ENCODE measurements around the gene PSME1. TPM values are rescaled to one million over a fixed set of nuclear protein-coding genes. Genes with fewer than 3 reads are reported as not detected.
A peak's percentile ranks its signal among the peaks of the same experiment; 100 is the strongest.

Gene PSME1
- total and polyA plus RNA-seq, 2 of the 13 experiments (the other 11 are each of a cell fraction or from before 2014, with no cell fraction given), result 159 to 608 TPM

DNA sequence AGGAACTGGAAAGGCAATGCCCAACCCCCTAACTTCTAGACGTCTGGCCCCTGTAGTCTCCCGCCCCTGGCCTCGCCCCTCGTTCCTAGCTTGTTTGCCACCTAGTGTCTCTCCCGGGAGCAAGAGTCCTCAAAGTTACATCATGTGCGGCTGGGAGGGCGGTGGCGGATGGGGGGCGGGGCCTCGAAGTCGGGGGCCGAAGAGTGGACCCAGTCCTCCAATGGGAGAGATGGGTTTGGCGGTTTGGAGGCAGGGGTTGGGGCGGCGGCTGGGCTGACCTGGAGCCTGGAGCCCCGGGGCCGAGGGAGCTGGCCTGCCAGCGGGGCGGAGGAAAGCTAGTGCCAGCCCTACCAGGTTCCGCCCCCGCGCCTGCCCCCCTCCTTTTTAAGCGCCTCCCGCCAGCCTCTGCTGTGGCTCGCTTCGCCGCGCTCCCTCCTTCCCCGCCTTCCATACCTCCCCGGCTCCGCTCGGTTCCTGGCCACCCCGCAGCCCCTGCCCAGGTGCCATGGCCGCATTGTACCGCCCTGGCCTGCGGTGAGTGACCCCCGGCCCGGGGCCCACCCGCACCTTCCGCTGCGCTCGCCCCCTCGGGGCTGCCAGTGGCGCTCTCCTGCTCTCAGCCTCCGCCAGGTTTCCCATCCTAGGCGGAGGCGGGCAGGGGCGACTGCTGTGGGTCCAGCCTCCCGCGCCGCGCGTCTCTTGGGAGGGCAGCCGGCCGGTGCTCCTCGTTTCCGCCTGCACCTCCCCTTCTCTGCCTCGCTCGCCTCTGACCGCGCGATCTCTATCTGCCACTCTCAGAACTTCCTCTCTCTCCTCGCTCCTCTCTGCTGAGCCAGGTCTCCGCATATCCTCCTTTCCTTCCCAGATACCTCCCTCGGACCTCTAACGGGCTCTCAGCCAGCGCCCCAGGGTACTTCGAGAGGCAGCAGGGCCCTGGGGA lies 41.8 kb upstream of the PSME1 start, which contains the start of gene PCK2 (continued):
- TF ChIP-seq, protein P1, sequence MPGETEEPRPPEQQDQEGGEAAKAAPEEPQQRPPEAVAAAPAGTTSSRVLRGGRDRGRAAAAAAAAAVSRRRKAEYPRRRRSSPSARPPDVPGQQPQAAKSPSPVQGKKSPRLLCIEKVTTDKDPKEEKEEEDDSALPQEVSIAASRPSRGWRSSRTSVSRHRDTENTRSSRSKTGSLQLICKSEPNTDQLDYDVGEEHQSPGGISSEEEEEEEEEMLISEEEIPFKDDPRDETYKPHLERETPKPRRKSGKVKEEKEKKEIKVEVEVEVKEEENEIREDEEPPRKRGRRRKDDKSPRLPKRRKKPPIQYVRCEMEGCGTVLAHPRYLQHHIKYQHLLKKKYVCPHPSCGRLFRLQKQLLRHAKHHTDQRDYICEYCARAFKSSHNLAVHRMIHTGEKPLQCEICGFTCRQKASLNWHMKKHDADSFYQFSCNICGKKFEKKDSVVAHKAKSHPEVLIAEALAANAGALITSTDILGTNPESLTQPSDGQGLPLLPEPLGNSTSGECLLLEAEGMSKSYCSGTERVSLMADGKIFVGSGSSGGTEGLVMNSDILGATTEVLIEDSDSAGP (CRISPR knock-in tag; IDR thresholded peaks at IDR 0.05; ENCODE audit: borderline replicate concordance), result no peak
- TF ChIP-seq BORCS8-MEF2B (CRISPR knock-in tag; IDR thresholded peaks at IDR 0.05) (peak; percentile 98), ZNF30 (CRISPR knock-in tag; IDR thresholded peaks at IDR 0.05) (no peak), JARID2 (CRISPR knock-in tag; IDR thresholded peaks at IDR 0.05; ENCODE audit: insufficient replicate concordance) (peak; percentile 93), HMGA1 (CRISPR knock-in tag; conservative IDR thresholded peaks at IDR 0.05) (no peak), ZIK1 (CRISPR knock-in tag; IDR thresholded peaks at IDR 0.05; ENCODE audit: borderline replicate concordance, low read depth) (peak; percentile 90; the same call in 1 of the 2 replicates), EP300 (IDR thresholded peaks at IDR 0.05; ENCODE audit: low read depth in 2 of 2, low read length in 2 of 2) (peak; percentile 23 to 86; a peak in 3 of 4 replicates), EP300 (CRISPR knock-in tag; IDR thresholded peaks at IDR 0.05; ENCODE audit: borderline replicate concordance) (peak; percentile 73), HNF4A (CRISPR knock-in tag; IDR thresholded peaks at IDR 0.05) (peak; percentile 90), IRX3 (CRISPR knock-in tag; IDR thresholded peaks at IDR 0.05; ENCODE audit: borderline replicate concordance, low read depth) (peak; percentile 97), THYN1 (CRISPR knock-in tag; IDR thresholded peaks at IDR 0.05; ENCODE audit: borderline replicate concordance, low read depth) (peak; percentile 99), MYNN (CRISPR knock-in tag; IDR thresholded peaks at IDR 0.05; ENCODE audit: low read depth) (peak; percentile 95), ZNF776 (CRISPR knock-in tag; IDR thresholded peaks at IDR 0.05) (peak; percentile 98)
- TF ChIP-seq, protein P2, sequence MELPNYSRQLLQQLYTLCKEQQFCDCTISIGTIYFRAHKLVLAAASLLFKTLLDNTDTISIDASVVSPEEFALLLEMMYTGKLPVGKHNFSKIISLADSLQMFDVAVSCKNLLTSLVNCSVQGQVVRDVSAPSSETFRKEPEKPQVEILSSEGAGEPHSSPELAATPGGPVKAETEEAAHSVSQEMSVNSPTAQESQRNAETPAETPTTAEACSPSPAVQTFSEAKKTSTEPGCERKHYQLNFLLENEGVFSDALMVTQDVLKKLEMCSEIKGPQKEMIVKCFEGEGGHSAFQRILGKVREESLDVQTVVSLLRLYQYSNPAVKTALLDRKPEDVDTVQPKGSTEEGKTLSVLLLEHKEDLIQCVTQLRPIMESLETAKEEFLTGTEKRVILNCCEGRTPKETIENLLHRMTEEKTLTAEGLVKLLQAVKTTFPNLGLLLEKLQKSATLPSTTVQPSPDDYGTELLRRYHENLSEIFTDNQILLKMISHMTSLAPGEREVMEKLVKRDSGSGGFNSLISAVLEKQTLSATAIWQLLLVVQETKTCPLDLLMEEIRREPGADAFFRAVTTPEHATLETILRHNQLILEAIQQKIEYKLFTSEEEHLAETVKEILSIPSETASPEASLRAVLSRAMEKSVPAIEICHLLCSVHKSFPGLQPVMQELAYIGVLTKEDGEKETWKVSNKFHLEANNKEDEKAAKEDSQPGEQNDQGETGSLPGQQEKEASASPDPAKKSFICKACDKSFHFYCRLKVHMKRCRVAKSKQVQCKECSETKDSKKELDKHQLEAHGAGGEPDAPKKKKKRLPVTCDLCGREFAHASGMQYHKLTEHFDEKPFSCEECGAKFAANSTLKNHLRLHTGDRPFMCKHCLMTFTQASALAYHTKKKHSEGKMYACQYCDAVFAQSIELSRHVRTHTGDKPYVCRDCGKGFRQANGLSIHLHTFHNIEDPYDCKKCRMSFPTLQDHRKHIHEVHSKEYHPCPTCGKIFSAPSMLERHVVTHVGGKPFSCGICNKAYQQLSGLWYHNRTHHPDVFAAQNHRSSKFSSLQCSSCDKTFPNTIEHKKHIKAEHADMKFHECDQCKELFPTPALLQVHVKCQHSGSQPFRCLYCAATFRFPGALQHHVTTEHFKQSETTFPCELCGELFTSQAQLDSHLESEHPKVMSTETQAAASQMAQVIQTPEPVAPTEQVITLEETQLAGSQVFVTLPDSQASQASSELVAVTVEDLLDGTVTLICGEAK (IDR thresholded peaks at IDR 0.05), result no peak
- TF ChIP-seq, protein P2 (CRISPR knock-in tag; IDR thresholded peaks at IDR 0.05), result no peak
- TF ChIP-seq, protein P3, sequence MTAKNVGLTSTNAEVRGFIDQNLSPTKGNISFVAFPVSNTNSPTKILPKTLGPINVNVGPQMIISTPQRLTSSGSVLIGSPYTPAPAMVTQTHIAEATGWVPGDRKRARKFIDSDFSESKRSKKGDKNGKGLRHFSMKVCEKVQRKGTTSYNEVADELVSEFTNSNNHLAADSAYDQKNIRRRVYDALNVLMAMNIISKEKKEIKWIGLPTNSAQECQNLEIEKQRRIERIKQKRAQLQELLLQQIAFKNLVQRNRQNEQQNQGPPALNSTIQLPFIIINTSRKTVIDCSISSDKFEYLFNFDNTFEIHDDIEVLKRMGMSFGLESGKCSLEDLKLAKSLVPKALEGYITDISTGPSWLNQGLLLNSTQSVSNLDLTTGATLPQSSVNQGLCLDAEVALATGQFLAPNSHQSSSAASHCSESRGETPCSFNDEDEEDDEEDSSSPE (CRISPR knock-in tag; IDR thresholded peaks at IDR 0.05), result peak; percentile 91

Data from HepG2 (cell line).